Panc1 (cell line): ENCODE measurements around the gene RASGRF2. TPM values are rescaled to one million over a fixed set of nuclear protein-coding genes. Genes with fewer than 3 reads are reported as not detected.
"Not testable (repeated sequence)": the region's sequence is repeated elsewhere in the genome, so short reads cannot be mapped to it uniquely, and the experiment has no call there.

Experiments
- ATAC-seq: fragments of 200-7000 bp; cut with Tn5 transposase; 2 replicates; pipeline ENCODE4 v1.9.1; 2020; ENCODE audit warnings: mild to moderate bottlenecking, moderate library complexity
- BruUV-seq: library from RNA; stranded (reverse); fragments of 400-500 nt; replicated peaks from 2 replicates; lab custom pipeline; 2021; lab: Mats Ljungman, UMichigan
- CTCF ChIA-PET: fragments of 300-600 bp; sonication (Branson Sonifier 250); formaldehyde crosslinking; loops from one replicate; lab custom pipeline; 2022; ENCODE audit warnings: antibody characterized with exemption; lab: Charles Lee
- POLR2A ChIA-PET: fragments of 300-600 bp; sonication (Branson Sonifier 250); formaldehyde crosslinking; loops from one replicate; lab custom pipeline; 2022; ENCODE audit warnings: antibody characterized with exemption; lab: Charles Lee
- DNase-seq: peaks from one replicate; pipeline ENCODE4 v3.0.0-alpha.2; 2010; ENCODE audit warnings: low read depth, low spot score
- H3K27ac ChIP-seq: 2 replicates; pipeline ENCODE4 v1.5.1; 2011; ENCODE audit warnings: mild to moderate bottlenecking, low read length, inconsistent platforms
- H3K27me3 ChIP-seq: fragments of 200-500 bp; sonication (Bioruptor generic); 2 replicates; pipeline ENCODE4 v1.6.0; 2014; ENCODE audit warnings: low read length, inconsistent platforms; ENCODE audit not compliant: control insufficient read depth, insufficient read depth
- H3K36me3 ChIP-seq: fragments of 200-500 bp; sonication (Bioruptor generic); 2 replicates; pipeline ENCODE4 v1.5.1; 2014; ENCODE audit warnings: inconsistent platforms, mild to moderate bottlenecking, low read length, moderate library complexity; ENCODE audit not compliant: control insufficient read depth, insufficient read depth
- H3K4me1 ChIP-seq: 2 replicates; pipeline ENCODE4 v1.5.1; 2011; ENCODE audit warnings: inconsistent platforms, mild to moderate bottlenecking, low read length, moderate library complexity; ENCODE audit not compliant: control insufficient read depth, insufficient read depth
- H3K4me3 ChIP-seq, 2 experiments: 2 replicates each; pipeline ENCODE4 v1.5.1; 2011 to 2012; ENCODE audit warnings: low read depth in 2 of 2, low read length in 2 of 2, mild to moderate bottlenecking in 2 of 2, inconsistent platforms in 1 of 2, moderate library complexity in 1 of 2
- H3K9me3 ChIP-seq: fragments of 200-500 bp; sonication (Bioruptor generic); 2 replicates; pipeline ENCODE4 v1.5.1; 2014; ENCODE audit warnings: low read depth, mild to moderate bottlenecking, inconsistent platforms, low read length, moderate library complexity; ENCODE audit not compliant: control insufficient read depth, insufficient read depth
- CTCF ChIP-seq: fragments of 450-650 bp; IDR thresholded peaks from 2 replicates; pipeline ENCODE4 v1.5.1; 2017; ENCODE audit warnings: mild to moderate bottlenecking
- POLR2AphosphoS5 ChIP-seq: IDR thresholded peaks from 2 replicates; pipeline ENCODE4 v1.6.1; 2012; ENCODE audit warnings: mild to moderate bottlenecking, low read depth, low read length, moderate library complexity
- REST ChIP-seq, 2 experiments: IDR thresholded peaks; 2 replicates each; pipeline ENCODE4 v1.6.1; 2011 to 2012; ENCODE audit warnings: low read depth in 2 of 2, control low read depth in 1 of 2, low read length in 1 of 2, mild to moderate bottlenecking in 1 of 2, moderate library complexity in 1 of 2; ENCODE audit not compliant: insufficient read depth in 1 of 2
- SIN3A ChIP-seq: IDR thresholded peaks from 2 replicates; pipeline ENCODE4 v1.6.1; 2012; ENCODE audit warnings: low read depth, mild to moderate bottlenecking, low read length, moderate library complexity, borderline replicate concordance; ENCODE audit not compliant: insufficient read depth
- TCF7L2 ChIP-seq: IDR thresholded peaks from 2 replicates; pipeline ENCODE4 v1.6.1; 2011; ENCODE audit warnings: mild to moderate bottlenecking, low read depth, low read length, inconsistent platforms
- in situ Hi-C: cut with HindIII; loops from 2 replicates; pipeline ENCODE4 v1.10.0; 2016; ENCODE audit warnings: low sequenced_read_pairs, low pct_unique_long_range_greater_than_20kb
- intact Hi-C: fragments of 100-400 bp; cut with micrococcal nuclease; formaldehyde crosslinking; loops from one replicate; pipeline ENCODE4 v1.10.0; 2022; ENCODE audit not compliant: unreplicated experiment
- total RNA-seq: library from RNA; stranded (reverse); gene quantifications from one replicate; pipeline ENCODE4 v1.2.1, GENCODE V29; 2021; ENCODE audit not compliant: unreplicated experiment

RASGRF2 gene
- total RNA-seq, 1 experiment from 2014 or later: 4.7 TPM

GRCh38 chr5:81121273-81121672, 161.1 kb downstream of the RASGRF2 start:
- in situ Hi-C loops: no loop called here
- CTCF ChIA-PET: no interaction called here

GRCh38 chr5:81121836-81122630, 161.9 kb downstream of the RASGRF2 start:
- CTCF ChIA-PET: no interaction called here
- in situ Hi-C loops: no loop called here
- POLR2A ChIA-PET: interaction anchor here (0.6 kb wide), 1 partner anchor 389 kb away, joined by 3 read pairs; no protein-coding TSS in a partner anchor
- DNase-seq (no peak), ATAC-seq (no peak)
- BruUV-seq: no TSS peak
- H3K27me3 ChIP-seq: no peaks in the 10 kb centered on the region
- intact Hi-C loops: no loop called here
- TF ChIP-seq REST (IDR thresholded peaks at IDR 0.05; ENCODE audit: insufficient read depth in 1 of 2, low read depth in 2 of 2, low read length in 1 of 2): no peak
- TF ChIP-seq TCF7L2: no peak
- no peak for TF ChIP-seq SIN3A
- TF ChIP-seq CTCF: no peak
- no peak for TF ChIP-seq POLR2AphosphoS5
- H3K9me3 ChIP-seq: no peaks in the 10 kb centered on the region
- H3K4me3 ChIP-seq: no peak overlapping the region
- no peaks in the 10 kb centered on the region for H3K36me3 ChIP-seq
- no peaks in the 10 kb centered on the region for H3K4me1 ChIP-seq
- H3K27ac ChIP-seq: no peak overlapping the region

More at GRCh38 chr5:81121273-81121672, 161.1 kb downstream of the RASGRF2 start:
- Histone ChIP-seq H3K27ac (no peak overlapping the region), H3K9me3 (no peaks in the 10 kb centered on the region), H3K4me3 (no peak overlapping the region), H3K4me1 (no peaks in the 10 kb centered on the region), H3K27me3 (no peaks in the 10 kb centered on the region), H3K36me3 (no peaks in the 10 kb centered on the region)
- TF ChIP-seq POLR2AphosphoS5 (no peak), CTCF (no peak), SIN3A (no peak), TCF7L2 (no peak), REST (IDR thresholded peaks at IDR 0.05; ENCODE audit: insufficient read depth in 1 of 2, low read depth in 2 of 2, low read length in 1 of 2) (no peak)
- no TSS peak for BruUV-seq
- POLR2A ChIA-PET: no interaction called here
- ATAC-seq (no peak), DNase-seq (no peak)
- intact Hi-C loops: no loop called here

GRCh38 chr5:81124689-81125088, 164.5 kb downstream of the RASGRF2 start:
- H3K9me3 ChIP-seq, ATAC-seq, H3K27me3 ChIP-seq, H3K36me3 ChIP-seq, H3K27ac ChIP-seq, POLR2A ChIA-PET, in situ Hi-C loops, H3K4me1 ChIP-seq, H3K4me3 ChIP-seq, BruUV-seq, intact Hi-C loops, DNase-seq, CTCF ChIA-PET: not testable (repeated sequence)
